Activated naive CD8-positive, alpha-beta T cell treated with anti-CD3 and anti-CD28 coated beads, Interleukin-2, amount 10 ng/mL, durations not matched to agents 7 days and 5 days (primary cell): ENCODE data around the gene TCOF1. TPM values are rescaled to one million over a fixed set of nuclear protein-coding genes. Genes with fewer than 3 reads are reported as not detected.

Experiments used
- ATAC-seq: fragments of 150-1000 bp; cut with Tn5 transposase; one replicate; pipeline ENCODE4 v1.10.0; 2021; ENCODE audit warnings: low read depth, moderate library complexity
- POLR2A ChIA-PET: fragments of 350-600 bp; sonication (Branson Sonifier 250); formaldehyde crosslinking; loops from one replicate; lab custom pipeline; 2021; ENCODE audit warnings: antibody characterized with exemption; lab: Charles Lee
- DNase-seq: peaks from one replicate; pipeline ENCODE4 v3.0.0; 2021
- H3K27ac Mint-ChIP-seq: one replicate; pipeline ENCODE4 v1.8.0; 2022; ENCODE audit warnings: mild to moderate bottlenecking, mixed read lengths
- H3K27me3 Mint-ChIP-seq: one replicate; pipeline ENCODE4 v1.8.0; 2022; ENCODE audit warnings: mild to moderate bottlenecking, moderate library complexity, mixed read lengths
- H3K36me3 Mint-ChIP-seq: one replicate; pipeline ENCODE4 v1.8.0; 2021; ENCODE audit warnings: mild to moderate bottlenecking, mixed read lengths
- H3K4me1 Mint-ChIP-seq: one replicate; pipeline ENCODE4 v1.8.0; 2021; ENCODE audit warnings: mixed read lengths
- H3K4me3 Mint-ChIP-seq: one replicate; pipeline ENCODE4 v1.8.0; 2022; ENCODE audit warnings: mild to moderate bottlenecking, moderate library complexity, mixed read lengths
- H3K9me3 Mint-ChIP-seq: one replicate; pipeline ENCODE4 v1.8.0; 2021; ENCODE audit warnings: mixed read lengths
- total RNA-seq, 2 experiments: library from RNA; stranded (reverse); gene quantifications; one replicate each; pipeline ENCODE4 v1.2.3, GENCODE V29; 2021

Gene TCOF1
- total RNA-seq, 2 experiments from 2014 or later = 68.8 to 72.5 TPM

- DNase-seq = no peak
- POLR2A ChIA-PET = interaction anchor here (1.1 kb wide), 1 partner anchor 13 kb away, joined by 3 read pairs; no protein-coding TSS in a partner anchor
- no peaks in the 10 kb centered on the region for H3K36me3 Mint-ChIP-seq
- H3K4me1 Mint-ChIP-seq = peaks cover 6% of the 10 kb centered on the region
- H3K4me3 Mint-ChIP-seq = no peak overlapping the region
- no peak overlapping the region for H3K27ac Mint-ChIP-seq
- H3K9me3 Mint-ChIP-seq = no peaks in the 10 kb centered on the region
- ATAC-seq = no peak
- peaks cover 3% of the 10 kb centered on the region for H3K27me3 Mint-ChIP-seq
These were observed 73.6 kb downstream of the TCOF1 start for GRCh38 chr5:150431048-150431447.

DNA sequence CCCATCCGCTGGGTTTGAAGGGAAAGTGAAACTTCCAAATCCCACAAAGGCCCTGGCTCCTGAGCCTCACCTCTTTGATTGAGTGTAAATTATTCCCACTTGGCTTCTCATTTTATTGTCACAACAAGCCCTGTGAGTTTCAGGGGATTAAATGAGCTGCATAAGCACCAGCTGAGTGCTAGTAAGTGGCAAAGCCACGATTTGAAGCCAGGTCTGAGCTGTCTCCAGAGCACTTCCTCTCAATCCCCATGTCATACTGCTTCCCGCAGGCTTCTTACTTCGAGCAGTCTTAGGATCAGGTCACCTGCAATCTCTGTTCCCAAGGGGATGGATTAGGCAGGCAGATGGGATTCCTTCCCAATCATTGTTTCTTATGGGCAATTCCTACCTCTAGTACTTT, 74.1 kb downstream of the TCOF1 start:
- no peak overlapping the region for H3K27ac Mint-ChIP-seq
- ATAC-seq = no peak
- no peaks in the 10 kb centered on the region for H3K9me3 Mint-ChIP-seq
- no peaks in the 10 kb centered on the region for H3K36me3 Mint-ChIP-seq
- no peak overlapping the region for H3K4me3 Mint-ChIP-seq
- H3K27me3 Mint-ChIP-seq = peaks cover 3% of the 10 kb centered on the region
- peaks cover 10% of the 10 kb centered on the region for H3K4me1 Mint-ChIP-seq
- POLR2A ChIA-PET = no interaction called here
- no peak for DNase-seq

DNA sequence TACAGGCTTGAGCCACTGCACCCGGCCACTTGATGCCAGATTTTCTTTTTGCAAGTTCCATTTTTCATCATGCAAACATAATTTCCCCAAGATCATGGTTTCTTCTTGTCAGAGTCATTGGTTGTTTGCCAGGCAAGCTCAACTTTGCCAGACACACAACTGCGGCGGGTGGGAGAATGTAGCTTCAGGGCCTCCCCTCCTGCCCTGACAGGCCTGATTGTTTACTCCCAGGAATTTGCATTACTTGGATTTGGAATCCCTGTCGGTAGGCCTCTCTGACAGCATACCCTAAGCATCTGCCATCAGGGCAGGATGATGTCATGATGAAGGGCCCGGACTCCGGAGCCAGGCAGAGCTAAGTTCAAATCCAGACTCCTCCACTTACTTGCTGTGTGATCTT, 77.0 kb downstream of the TCOF1 start:
- Mint-ChIP-seq H3K27me3 (peaks cover 3% of the 10 kb centered on the region), H3K9me3 (no peaks in the 10 kb centered on the region), H3K27ac (no peak overlapping the region), H3K4me3 (no peak overlapping the region), H3K4me1 (peaks cover 11% of the 10 kb centered on the region), H3K36me3 (no peaks in the 10 kb centered on the region)
- DNase-seq (no peak), ATAC-seq (no peak)
- POLR2A ChIA-PET = interaction anchor here (0.6 to 2.0 kb wide), 2 partner anchors 9 to 23 kb away, joined by 3 to 4 read pairs; no protein-coding TSS in a partner anchor

GRCh38 chr5:150436141-150436680, 78.7 kb downstream of the TCOF1 start:
- Mint-ChIP-seq H3K4me1 (peaks cover 11% of the 10 kb centered on the region), H3K4me3 (peak overlapping the region; percentile 33), H3K9me3 (no peaks in the 10 kb centered on the region), H3K27me3 (peaks cover 3% of the 10 kb centered on the region), H3K27ac (peak overlapping the region; percentile 80), H3K36me3 (no peaks in the 10 kb centered on the region)
- POLR2A ChIA-PET = interaction anchor here (0.6 to 1.2 kb wide), 6 partner anchors 9 to 78 kb away, joined by 3 to 7 read pairs (median 5); partner anchors contain the start of gene CD74
- DNase-seq (peak; percentile 84), ATAC-seq (peak; percentile 96)

- no peak for ATAC-seq
- DNase-seq = no peak
- POLR2A ChIA-PET = no interaction called here
These were observed 81.5 kb downstream of the TCOF1 start for GRCh38 chr5:150438873-150439546.

GRCh38 chr5:150440948-150441812, 83.7 kb downstream of the TCOF1 start:
- DNase-seq (no peak), ATAC-seq (no peak)
- Mint-ChIP-seq H3K27ac (peak overlapping the region; percentile 46), H3K9me3 (no peaks in the 10 kb centered on the region), H3K27me3 (no peaks in the 10 kb centered on the region), H3K36me3 (peaks cover 12% of the 10 kb centered on the region), H3K4me3 (no peak overlapping the region), H3K4me1 (peaks cover 10% of the 10 kb centered on the region)
- POLR2A ChIA-PET = no interaction called here

More at GRCh38 chr5:150438873-150439546, 81.5 kb downstream of the TCOF1 start:
- Mint-ChIP-seq H3K27me3 (no peaks in the 10 kb centered on the region), H3K4me3 (no peak overlapping the region), H3K9me3 (no peaks in the 10 kb centered on the region), H3K27ac (no peak overlapping the region), H3K4me1 (peaks cover 10% of the 10 kb centered on the region), H3K36me3 (peaks cover 6% of the 10 kb centered on the region)

DNA sequence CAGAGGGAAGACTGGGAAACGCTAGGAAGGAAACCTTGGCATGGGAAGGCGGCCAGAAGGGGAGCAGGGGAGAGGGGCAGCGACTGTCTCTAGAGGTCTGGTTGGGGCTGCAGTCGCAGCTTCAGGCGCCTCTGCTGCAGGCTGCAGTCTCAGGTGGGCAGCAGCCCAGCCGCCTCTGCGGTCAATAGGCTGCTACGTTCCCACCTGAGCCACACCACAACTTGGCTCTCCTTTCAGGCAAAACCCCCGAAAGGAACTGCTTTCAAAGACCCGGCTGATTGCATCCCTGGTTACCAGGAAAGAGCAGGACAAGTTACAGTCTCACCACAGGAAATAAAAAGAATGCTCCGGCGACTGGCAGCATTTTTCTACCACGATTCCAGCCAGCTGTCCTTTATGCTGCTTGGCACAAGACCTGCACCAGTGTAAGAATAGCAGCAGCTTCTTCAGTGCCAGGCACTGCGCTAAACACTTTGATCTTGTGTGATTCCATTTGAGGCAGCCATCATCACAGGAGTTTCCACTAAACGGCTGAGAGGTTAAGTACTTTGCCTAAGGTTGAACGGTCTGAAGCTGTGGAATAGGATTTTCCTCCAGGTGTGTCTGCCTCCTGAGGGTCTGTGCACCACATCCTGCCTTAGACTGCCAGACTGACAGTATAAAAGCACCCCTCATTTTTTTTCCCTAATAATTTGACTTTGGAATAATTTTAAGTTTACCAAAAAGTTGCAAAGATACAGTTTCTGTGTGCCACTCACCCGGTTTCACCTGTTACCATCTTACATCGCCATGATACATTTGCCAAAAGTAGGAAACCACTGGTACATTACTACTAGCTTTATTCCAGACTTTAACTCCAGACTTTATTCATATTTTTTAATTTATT, 84.6 kb downstream of the TCOF1 start:
- Mint-ChIP-seq H3K36me3 (peaks cover 18% of the 10 kb centered on the region), H3K27me3 (no peaks in the 10 kb centered on the region)

DNA sequence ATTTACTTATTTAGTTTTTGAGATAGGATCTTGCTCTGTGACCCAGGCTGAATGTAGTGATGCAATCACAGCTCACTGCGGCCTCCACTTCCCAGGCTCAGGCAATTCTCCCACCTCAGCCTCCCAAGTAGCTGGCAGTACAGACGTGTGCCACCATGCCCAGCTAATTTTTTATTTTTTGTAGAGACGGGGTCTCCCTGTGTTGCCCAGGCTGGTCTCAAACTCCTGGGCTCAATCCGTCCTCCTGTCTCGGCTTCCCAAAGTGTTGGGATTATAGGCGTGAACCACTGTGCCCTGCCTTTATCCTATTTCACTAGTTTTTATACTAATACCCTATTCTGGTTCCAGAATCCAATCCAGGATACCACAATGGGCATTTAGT, 85.2 kb downstream of the TCOF1 start:
- peaks cover 20% of the 10 kb centered on the region for H3K36me3 Mint-ChIP-seq
- ATAC-seq = no peak
- no peak overlapping the region for H3K4me3 Mint-ChIP-seq
- H3K27me3 Mint-ChIP-seq = no peaks in the 10 kb centered on the region
- no peak for DNase-seq
- H3K9me3 Mint-ChIP-seq = no peaks in the 10 kb centered on the region
- peaks cover 19% of the 10 kb centered on the region for H3K4me1 Mint-ChIP-seq
- POLR2A ChIA-PET = no interaction called here
- H3K27ac Mint-ChIP-seq = no peak overlapping the region

More for the DNA sequence above, 84.6 kb downstream of the TCOF1 start:
- POLR2A ChIA-PET = no interaction called here
- peaks cover 12% of the 10 kb centered on the region for H3K4me1 Mint-ChIP-seq
- DNase-seq = no peak
- no peaks in the 10 kb centered on the region for H3K9me3 Mint-ChIP-seq
- ATAC-seq = no peak
- no peak overlapping the region for H3K4me3 Mint-ChIP-seq
- no peak overlapping the region for H3K27ac Mint-ChIP-seq

- peaks cover 26% of the 10 kb centered on the region for H3K36me3 Mint-ChIP-seq
- POLR2A ChIA-PET = no interaction called here
- ATAC-seq = no peak
These were observed 86.0 kb downstream of the TCOF1 start for GRCh38 chr5:150443242-150444075.

DNA sequence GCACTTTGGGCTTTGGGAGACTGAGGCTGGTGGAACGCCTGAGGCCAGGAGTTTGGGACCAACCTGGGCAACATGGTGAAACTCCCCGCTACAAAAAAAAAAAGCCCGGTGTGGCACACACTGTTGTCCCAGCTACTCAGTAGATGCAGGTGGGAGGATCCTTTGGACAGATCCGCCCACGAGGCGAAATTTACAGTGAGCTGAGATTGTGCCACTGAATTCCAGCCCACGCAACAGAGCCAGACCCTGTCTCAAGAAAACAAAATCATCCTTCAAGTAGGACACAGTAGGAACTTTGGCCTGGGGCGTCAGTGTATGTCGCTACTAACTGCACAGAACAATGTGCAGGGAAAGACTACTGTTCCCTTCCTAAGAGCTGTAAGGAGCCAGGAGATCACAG, 87.3 kb downstream of the TCOF1 start:
- POLR2A ChIA-PET = interaction anchor here (0.7 kb wide), 1 partner anchor 9 kb away, joined by 5 read pairs; no protein-coding TSS in a partner anchor
- Mint-ChIP-seq H3K36me3 (peaks cover 33% of the 10 kb centered on the region), H3K9me3 (no peaks in the 10 kb centered on the region), H3K27ac (peak overlapping the region; percentile 31), H3K4me3 (no peak overlapping the region), H3K4me1 (peaks cover 28% of the 10 kb centered on the region), H3K27me3 (no peaks in the 10 kb centered on the region)
- DNase-seq (no peak), ATAC-seq (no peak)

More at GRCh38 chr5:150443242-150444075, 86.0 kb downstream of the TCOF1 start:
- no peaks in the 10 kb centered on the region for H3K27me3 Mint-ChIP-seq
- H3K4me3 Mint-ChIP-seq = no peak overlapping the region
- H3K27ac Mint-ChIP-seq = peak overlapping the region; percentile 13
- no peaks in the 10 kb centered on the region for H3K9me3 Mint-ChIP-seq
- no peak for DNase-seq
- peaks cover 25% of the 10 kb centered on the region for H3K4me1 Mint-ChIP-seq

DNA sequence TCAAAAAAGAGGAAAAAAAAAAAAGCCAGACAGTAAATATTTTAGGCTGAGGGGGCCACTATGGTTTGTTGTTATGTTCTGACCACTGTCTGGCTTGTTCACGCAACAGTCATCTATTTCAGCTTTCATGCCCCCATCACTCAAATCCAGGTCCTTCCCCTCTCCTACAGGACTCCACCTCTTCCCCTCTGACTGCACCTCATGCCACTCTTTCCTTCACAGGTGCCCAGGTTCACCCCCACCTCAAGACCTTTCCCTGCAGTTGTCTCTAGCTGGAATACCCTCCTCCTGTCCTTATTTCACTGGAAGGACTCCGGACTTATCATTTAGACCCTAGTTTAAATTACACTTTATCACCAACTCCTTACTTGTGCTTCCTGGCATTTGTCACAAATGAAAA, 88.6 kb downstream of the TCOF1 start:
- Mint-ChIP-seq H3K27ac (peak overlapping the region; percentile 26), H3K36me3 (peaks cover 33% of the 10 kb centered on the region), H3K4me3 (no peak overlapping the region), H3K27me3 (no peaks in the 10 kb centered on the region), H3K9me3 (no peaks in the 10 kb centered on the region), H3K4me1 (peaks cover 29% of the 10 kb centered on the region)
- POLR2A ChIA-PET = no interaction called here
- no peak for ATAC-seq
- DNase-seq = no peak

- DNase-seq (no peak), ATAC-seq (no peak)
- POLR2A ChIA-PET = no interaction called here
- H3K27ac Mint-ChIP-seq = peak overlapping the region; percentile 56
- peaks cover 33% of the 10 kb centered on the region for H3K36me3 Mint-ChIP-seq
- H3K9me3 Mint-ChIP-seq = no peaks in the 10 kb centered on the region
- H3K27me3 Mint-ChIP-seq = no peaks in the 10 kb centered on the region
- H3K4me1 Mint-ChIP-seq = peaks cover 29% of the 10 kb centered on the region
- H3K4me3 Mint-ChIP-seq = no peak overlapping the region
These were observed 89.1 kb downstream of the TCOF1 start for GRCh38 chr5:150446583-150446982.
